Activated naive CD8-positive, alpha-beta T cell treated with anti-CD3 and anti-CD28 coated beads for 36 hours (primary cell): Measurements from ENCODE around the gene DMRTA2. TPM values are rescaled to one million over a fixed set of nuclear protein-coding genes. Genes with fewer than 3 reads are reported as not detected.
"Not testable (repeated sequence)": the region's sequence is repeated elsewhere in the genome, so short reads cannot be mapped to it uniquely, and the experiment has no call there.

Experiments used
- DNase-seq: peaks from one replicate; pipeline ENCODE4 v3.0.0; 2021
- H3K27ac Mint-ChIP-seq: one replicate; pipeline ENCODE4 v1.8.0; 2022; ENCODE audit warnings: mild to moderate bottlenecking, moderate library complexity, mixed read lengths
- H3K27me3 Mint-ChIP-seq: one replicate; pipeline ENCODE4 v1.8.0; 2022; ENCODE audit warnings: mild to moderate bottlenecking, mixed read lengths
- H3K36me3 Mint-ChIP-seq: one replicate; pipeline ENCODE4 v1.8.0; 2021; ENCODE audit warnings: mild to moderate bottlenecking, mixed read lengths
- H3K4me1 Mint-ChIP-seq: one replicate; pipeline ENCODE4 v1.8.0; 2021; ENCODE audit warnings: mixed read lengths
- H3K4me3 Mint-ChIP-seq: one replicate; pipeline ENCODE4 v1.8.0; 2022; ENCODE audit warnings: mild to moderate bottlenecking, moderate library complexity, mixed read lengths
- H3K9me3 Mint-ChIP-seq: one replicate; pipeline ENCODE4 v1.8.0; 2022; ENCODE audit warnings: mixed read lengths
- total RNA-seq, 2 experiments: library from RNA; stranded (reverse); gene quantifications; one replicate each; pipeline ENCODE4 v1.2.3, GENCODE V29; 2021

Gene DMRTA2
- total RNA-seq, 2 experiments from 2014 or later = 0.08 TPM; not detected in 1

DNA sequence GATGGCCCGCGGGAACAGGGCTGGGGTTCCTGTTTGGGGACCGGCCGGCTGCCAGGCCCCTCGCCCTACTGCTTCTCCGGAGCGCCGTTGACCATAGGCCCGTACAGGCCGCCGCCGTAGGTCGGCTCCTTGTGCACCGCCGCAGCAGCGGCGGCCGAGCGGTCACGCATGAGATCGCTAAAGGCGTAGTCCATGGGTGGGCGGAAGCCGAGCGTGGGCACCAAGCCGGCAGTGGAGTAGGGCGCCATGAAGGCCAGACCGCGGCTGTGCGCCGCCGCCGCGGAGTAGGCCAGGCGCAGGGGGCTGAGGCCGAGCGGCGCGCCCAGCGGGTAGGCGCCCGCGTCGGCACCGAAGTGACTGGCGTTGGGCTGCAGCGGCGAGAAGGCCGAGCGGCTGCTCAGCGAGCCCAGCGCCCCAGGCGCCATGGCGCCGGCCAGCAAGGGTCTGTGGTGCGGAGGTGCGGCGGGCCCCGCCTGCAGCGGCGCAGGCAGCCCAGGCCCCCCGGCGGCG is 4.6 kb downstream of the DMRTA2 start:
- peaks cover 35% of the 10 kb centered on the region for H3K4me1 Mint-ChIP-seq
- no peak for DNase-seq
- peaks cover 91% of the 10 kb centered on the region for H3K27me3 Mint-ChIP-seq
- H3K9me3 Mint-ChIP-seq = peaks cover 2% of the 10 kb centered on the region
- H3K4me3 Mint-ChIP-seq = no peak overlapping the region
- H3K27ac Mint-ChIP-seq = no peak overlapping the region
- H3K36me3 Mint-ChIP-seq = no peaks in the 10 kb centered on the region

DNA sequence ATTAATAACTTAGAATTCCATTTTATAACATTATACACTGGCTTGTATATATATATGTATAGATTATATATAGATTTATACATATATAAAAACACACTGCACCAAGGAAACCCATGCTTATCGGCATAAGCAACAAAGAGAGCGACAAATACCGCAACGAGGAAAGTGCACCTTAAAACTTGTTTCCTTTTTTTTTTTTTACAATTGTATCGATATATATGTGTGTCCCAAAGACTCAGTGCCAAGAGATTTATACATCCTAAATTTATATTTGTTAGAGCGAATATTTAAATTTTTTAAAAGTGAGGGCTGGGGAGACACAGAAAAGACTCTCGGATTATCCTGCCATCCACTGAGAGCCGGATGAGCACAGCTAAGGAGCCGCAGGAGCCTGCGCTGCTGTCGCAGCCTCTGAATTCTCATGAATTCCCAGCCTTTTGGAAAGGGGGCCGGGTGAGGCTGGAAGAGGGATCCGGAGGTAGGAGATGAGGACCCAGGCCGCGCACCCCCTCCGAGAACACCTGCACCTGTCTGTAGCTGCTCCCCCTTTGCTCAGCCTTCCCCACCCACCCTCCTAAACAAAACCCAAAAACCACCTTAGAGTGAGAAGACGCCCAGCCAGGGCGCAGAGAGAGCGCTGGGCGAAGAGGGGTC is 5.2 kb downstream of the DMRTA2 start:
- peaks cover 90% of the 10 kb centered on the region for H3K27me3 Mint-ChIP-seq
- H3K4me1 Mint-ChIP-seq = peaks cover 32% of the 10 kb centered on the region
- no peak overlapping the region for H3K4me3 Mint-ChIP-seq
- DNase-seq = no peak
- peaks cover 2% of the 10 kb centered on the region for H3K9me3 Mint-ChIP-seq
- no peak overlapping the region for H3K27ac Mint-ChIP-seq
- H3K36me3 Mint-ChIP-seq = no peaks in the 10 kb centered on the region

DNA sequence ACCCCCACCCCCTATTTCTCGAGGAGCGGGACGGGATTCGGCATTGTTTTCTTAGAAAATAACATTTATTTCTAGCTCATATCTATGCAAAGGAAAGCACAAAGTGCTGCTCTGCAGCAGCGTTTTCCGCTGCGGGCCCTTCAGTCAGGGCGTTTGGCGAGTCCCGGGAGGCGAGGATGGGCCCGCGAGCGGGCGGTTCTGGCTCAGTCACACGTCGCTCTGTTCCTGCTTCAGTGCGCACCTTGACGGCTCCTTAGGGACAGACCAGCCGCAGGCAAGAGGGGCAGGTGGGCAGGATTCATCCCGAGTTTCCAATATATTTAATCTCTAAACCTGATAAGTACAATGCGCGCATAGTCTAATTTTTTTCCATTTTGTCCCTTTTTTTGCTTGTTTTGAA is 5.7 kb downstream of the DMRTA2 start:
- H3K27ac Mint-ChIP-seq = no peak overlapping the region

DNA sequence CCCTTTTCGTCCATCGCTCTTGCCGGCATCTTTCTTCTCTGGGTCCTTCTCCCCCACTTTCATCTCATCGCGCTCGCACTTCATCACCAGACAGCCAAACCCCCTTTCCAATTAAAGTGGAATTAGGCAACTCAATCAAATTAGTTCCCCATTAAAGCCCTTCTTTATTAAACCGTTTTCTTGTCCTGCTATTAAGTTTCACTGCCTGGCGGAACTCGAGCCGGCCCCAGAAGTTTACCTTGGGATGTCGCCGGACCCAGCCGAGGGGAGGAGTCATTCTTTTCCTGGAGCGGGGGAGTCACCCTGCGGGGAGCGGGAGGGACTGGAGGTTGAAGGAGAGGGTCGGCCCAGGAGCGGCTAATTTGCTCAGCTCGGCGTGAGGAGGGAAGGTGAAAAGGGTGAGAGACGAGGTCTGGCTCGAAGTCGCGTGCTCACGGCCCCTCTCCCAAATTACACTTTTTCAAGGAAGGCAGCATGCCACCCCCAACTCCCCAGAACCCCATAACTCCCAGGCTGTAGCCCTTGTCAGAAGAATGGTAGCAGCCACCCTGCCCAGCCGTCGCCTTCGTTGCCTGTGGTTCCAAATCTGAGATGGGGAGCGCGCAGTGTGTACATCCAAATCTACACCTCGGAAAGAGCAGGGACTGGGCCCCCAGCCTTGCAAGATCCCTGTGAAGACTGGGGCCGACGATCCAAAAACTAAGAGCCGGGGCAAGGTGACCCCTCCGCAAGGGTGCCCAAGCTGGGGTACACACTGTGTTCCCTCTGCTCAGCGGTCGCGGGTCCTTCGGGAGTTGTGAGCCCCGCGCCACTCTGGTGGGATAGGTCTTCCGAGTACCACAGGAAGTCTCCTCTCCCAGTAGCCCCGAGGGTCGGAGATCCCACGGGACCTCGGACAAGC is 6.4 kb downstream of the DMRTA2 start:
- Mint-ChIP-seq H3K4me1 (peaks cover 21% of the 10 kb centered on the region), H3K4me3 (no peak overlapping the region), H3K9me3 (peaks cover 2% of the 10 kb centered on the region), H3K27me3 (peaks cover 86% of the 10 kb centered on the region), H3K36me3 (no peaks in the 10 kb centered on the region), H3K27ac (no peak overlapping the region)
- no peak for DNase-seq

More for the DNA sequence above, 5.7 kb downstream of the DMRTA2 start:
- Mint-ChIP-seq H3K27me3 (peaks cover 90% of the 10 kb centered on the region), H3K9me3 (peaks cover 2% of the 10 kb centered on the region), H3K4me3 (no peak overlapping the region), H3K36me3 (no peaks in the 10 kb centered on the region), H3K4me1 (peaks cover 26% of the 10 kb centered on the region)
- DNase-seq = no peak

DNA sequence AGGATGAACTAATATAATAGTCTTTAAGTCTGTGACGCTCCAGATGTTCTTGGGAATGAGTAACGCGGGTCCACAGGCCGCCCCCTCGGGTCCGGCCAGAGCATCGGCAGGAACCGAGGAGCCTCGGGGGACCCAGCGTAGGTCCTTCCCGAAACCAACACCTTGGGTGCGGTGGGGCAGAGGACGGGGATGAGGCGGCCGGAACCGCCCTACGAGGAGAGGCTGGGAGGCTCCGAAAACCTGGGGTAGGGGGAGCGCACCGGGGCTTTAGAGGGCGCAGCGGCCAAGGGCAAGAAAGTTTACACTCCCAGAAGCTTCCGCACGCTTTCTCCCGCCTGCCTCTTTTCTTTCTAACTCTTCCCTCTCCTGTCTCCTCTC is 7.1 kb downstream of the DMRTA2 start:
- Mint-ChIP-seq H3K4me1 (peaks cover 21% of the 10 kb centered on the region), H3K27me3 (peaks cover 80% of the 10 kb centered on the region), H3K27ac (no peak overlapping the region), H3K9me3 (peaks cover 2% of the 10 kb centered on the region), H3K36me3 (no peaks in the 10 kb centered on the region), H3K4me3 (no peak overlapping the region)
- DNase-seq = no peak

DNA sequence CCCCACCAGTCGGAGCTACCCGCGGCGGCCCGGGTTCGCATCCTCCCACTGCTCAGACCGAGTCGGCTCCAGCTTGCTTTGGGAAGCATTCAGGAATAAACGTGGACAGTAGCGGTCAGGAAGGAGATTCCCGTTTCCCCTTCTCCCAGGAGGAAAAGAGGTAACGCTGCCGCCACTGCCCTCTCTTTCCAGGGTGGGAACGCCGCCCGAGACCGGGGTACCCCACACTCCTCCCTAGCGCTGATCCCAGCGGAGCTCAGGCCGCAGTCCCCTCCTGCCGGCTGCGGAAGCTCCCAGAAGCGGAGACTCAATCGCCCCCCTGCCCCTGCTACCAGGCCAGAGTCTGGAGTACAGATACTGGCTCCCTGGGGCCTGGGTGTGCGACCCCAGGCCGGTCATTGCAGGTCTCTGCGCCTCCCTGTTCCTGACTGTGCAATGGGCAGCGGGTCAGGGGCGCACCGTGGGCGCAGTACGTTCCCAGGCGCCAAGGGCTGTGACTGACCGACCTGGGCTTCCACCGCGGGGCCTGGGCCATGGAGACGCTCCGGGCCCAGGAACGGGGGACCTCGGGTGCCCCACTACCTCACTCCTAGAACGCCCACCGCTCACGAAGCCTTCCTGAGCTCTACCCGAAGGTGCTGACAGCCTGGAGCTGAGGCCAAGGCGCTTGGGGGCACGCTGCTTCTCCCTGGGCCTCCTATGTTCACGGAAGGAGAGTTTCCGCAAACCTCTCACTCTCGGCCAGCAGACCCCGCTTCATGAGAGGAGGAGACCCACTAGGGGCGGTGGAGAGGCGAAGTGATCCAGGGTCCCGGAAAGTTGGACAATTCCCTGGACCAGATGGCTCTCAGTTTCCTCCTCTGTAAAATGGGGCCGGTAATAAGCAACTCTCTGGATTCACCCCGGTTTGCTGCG is 7.8 kb downstream of the DMRTA2 start:
- peaks cover 20% of the 10 kb centered on the region for H3K4me1 Mint-ChIP-seq
- DNase-seq = no peak
- no peak overlapping the region for H3K27ac Mint-ChIP-seq
- H3K27me3 Mint-ChIP-seq = peaks cover 79% of the 10 kb centered on the region
- peaks cover 2% of the 10 kb centered on the region for H3K9me3 Mint-ChIP-seq
- H3K36me3 Mint-ChIP-seq = no peaks in the 10 kb centered on the region
- H3K4me3 Mint-ChIP-seq = no peak overlapping the region

DNA sequence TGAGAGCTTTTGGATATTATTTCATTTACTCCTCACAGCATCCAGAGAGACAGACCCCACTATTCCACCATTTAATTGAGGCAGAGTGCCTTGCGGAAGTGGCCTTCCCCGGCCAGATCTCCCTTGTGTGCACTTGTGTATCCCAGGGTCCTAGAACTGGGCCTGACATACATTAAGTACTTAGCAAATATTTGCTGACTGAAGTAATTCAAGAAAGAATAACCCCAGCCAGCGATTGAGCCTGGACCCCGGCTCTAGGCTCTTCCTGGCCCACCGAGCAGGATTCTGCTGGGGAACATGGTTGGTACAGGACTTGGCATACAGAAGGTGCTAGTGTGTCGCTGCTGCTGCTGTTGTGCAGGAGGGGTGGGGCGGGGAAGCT is 8.4 kb downstream of the DMRTA2 start:
- H3K36me3 Mint-ChIP-seq = no peaks in the 10 kb centered on the region
- DNase-seq = no peak
- H3K27me3 Mint-ChIP-seq = peaks cover 79% of the 10 kb centered on the region
- H3K27ac Mint-ChIP-seq = no peak overlapping the region
- peaks cover 5% of the 10 kb centered on the region for H3K9me3 Mint-ChIP-seq
- peaks cover 14% of the 10 kb centered on the region for H3K4me1 Mint-ChIP-seq
- H3K4me3 Mint-ChIP-seq = no peak overlapping the region

DNA sequence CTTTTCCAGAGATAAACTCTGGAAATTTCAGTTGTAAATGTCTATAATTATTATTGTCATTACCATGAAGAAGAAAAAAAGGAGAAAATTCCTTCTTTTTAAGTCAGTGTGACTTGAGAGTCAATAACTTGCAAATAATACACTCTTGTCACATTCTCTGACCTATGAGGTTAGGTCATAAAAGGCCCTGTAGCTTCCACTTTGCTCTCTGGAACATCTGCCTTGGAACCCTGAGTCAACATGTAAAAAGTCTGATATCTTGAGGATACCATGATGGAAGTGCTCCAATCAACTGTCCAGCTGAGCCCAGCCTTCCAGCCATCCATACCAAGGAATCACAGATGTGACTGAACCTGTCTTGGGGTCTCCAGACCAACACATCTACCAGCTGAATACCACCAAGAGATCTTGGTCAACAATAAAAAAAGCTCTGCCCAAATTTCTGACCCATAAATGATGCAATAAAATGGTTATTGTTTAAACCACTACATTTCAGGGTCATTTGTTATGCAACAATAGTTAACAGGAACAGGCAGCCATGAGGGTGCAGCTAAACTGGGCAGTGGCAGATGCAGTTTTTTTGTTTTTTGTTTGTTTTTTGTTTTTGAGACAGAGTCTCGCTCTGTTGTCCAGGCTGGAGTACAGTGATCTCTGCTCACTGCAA is 10.3 kb downstream of the DMRTA2 start:
- Mint-ChIP-seq H3K4me3 (no peak overlapping the region), H3K9me3 (peaks cover 5% of the 10 kb centered on the region), H3K4me1 (peaks cover 10% of the 10 kb centered on the region), H3K27me3 (peaks cover 73% of the 10 kb centered on the region), H3K27ac (no peak overlapping the region), H3K36me3 (no peaks in the 10 kb centered on the region)
- DNase-seq = no peak

DNA sequence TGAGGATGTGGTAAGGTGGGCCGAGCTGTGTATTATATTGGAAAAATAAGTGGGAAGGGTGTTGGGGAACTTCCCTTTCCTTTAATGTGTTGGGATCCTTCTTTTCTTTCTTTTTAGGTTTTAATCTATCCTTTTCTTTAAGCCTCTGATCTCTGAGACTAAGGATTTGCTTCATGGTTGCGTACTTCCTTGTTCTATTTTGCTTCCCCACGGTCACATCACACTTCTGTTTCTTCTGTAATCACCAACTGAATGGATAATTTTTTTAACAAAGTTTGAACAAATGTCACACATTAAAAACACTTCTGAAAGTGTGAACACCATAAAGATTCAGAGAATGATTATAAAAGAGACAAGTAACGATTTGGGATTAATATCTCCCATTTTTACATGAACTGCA is 17.4 kb downstream of the DMRTA2 start:
- H3K36me3 Mint-ChIP-seq = no peaks in the 10 kb centered on the region
- no peak overlapping the region for H3K27ac Mint-ChIP-seq
- H3K27me3 Mint-ChIP-seq = peaks cover 47% of the 10 kb centered on the region
- H3K4me3 Mint-ChIP-seq = no peak overlapping the region
- H3K9me3 Mint-ChIP-seq = peaks cover 2% of the 10 kb centered on the region
- H3K4me1 Mint-ChIP-seq = no peaks in the 10 kb centered on the region
- no peak for DNase-seq

DNA sequence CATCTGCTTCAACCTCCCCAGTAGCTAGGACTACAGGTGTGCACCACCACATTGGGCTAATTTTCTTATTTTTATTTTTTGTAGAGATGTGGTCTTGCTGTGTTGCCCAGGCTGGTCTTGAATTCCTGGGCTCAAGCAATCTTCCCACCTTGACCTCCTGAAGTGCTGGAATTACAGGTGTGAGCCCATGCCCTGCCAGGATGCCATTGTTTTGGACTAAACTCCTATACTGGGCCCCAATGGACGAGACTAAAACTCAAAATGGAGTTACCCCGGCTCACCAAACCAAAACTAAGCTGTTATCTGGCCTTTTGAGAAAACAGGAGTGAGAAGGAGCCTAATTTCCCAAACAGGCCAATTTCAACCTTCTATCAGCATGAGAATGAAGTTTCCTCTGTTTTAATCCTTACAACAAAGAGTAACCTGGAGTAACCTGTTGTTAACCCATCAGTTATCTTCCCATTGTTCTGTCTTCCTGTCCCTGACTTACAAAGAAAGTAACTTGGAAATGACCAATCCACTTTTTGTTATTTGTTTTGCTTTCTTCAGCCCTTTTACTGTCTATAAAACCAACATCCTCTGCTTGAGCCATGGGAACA is 29.6 kb downstream of the DMRTA2 start:
- Mint-ChIP-seq H3K9me3 (peaks cover 2% of the 10 kb centered on the region), H3K27ac (no peak overlapping the region), H3K4me1 (no peaks in the 10 kb centered on the region), H3K36me3 (no peaks in the 10 kb centered on the region), H3K4me3 (no peak overlapping the region), H3K27me3 (peaks cover 33% of the 10 kb centered on the region)
- no peak for DNase-seq

DNA sequence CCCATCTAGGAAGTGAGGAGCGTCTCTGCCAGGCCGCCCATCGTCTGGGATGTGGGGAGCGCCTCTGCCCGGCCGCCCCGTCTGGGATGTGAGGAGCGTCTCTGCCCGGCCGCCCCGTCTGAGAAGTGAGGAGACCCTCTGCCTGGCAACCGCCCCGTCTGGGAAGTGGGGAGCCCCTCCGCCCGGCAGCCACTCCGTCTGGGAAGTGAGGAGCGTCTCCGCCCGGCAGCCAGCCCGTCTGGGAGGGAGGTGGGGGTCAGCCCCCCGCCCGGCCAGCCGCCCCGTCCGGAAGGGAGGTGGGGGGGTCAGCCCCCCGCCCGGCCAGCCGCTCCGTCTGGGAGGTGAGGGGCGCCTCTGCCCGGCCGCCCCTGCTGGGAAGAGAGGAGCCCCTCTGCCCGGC is 41.7 kb downstream of the DMRTA2 start:
- DNase-seq, H3K27ac Mint-ChIP-seq, H3K4me3 Mint-ChIP-seq, H3K9me3 Mint-ChIP-seq, H3K4me1 Mint-ChIP-seq, H3K36me3 Mint-ChIP-seq: not testable (repeated sequence)
- peaks cover 18% of the 10 kb centered on the region for H3K27me3 Mint-ChIP-seq

DNA sequence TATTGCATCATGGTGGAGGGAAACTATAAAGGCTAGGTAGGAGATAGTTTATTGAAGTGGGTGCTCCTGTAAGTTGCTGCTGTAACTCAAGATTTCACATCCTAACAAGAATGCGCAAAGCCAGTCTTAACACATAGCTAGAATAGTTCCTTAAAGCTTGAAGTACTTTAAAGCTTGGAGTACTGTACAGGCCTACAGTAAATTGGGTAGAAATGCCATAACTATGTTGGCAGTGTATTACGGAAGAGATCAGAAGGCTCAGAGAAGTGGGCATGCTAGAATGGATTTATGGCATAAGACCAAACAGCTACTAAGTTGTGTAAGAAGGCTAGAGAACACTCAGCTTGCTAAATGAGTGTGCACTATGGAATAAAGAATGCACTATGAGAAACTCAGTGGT is 44.5 kb downstream of the DMRTA2 start:
- Mint-ChIP-seq H3K27ac (no peak overlapping the region), H3K27me3 (peaks cover 9% of the 10 kb centered on the region), H3K4me3 (no peak overlapping the region), H3K4me1 (no peaks in the 10 kb centered on the region), H3K36me3 (no peaks in the 10 kb centered on the region), H3K9me3 (peaks cover 6% of the 10 kb centered on the region)
- no peak for DNase-seq

DNA sequence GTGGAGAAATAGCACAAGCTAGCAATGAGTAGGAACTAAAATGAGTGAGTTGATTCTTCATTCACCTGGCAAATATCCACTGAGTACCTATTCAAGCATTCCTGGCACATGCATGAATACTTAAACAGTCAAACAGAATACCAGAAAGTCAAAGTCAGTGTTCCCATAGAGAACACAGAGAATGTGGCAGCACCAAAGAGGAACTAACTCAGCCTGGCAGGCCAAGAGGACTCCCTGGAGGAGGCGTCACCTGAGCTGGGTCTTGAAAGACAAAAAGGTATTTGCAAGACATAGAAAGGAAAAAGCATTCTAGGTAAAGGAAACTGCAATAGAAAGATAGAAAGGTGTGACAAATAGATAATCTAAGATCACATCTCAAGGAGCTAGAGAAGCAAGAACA is 49.7 kb downstream of the DMRTA2 start:
- no peak for DNase-seq
- no peak overlapping the region for H3K4me3 Mint-ChIP-seq
- peaks cover 22% of the 10 kb centered on the region for H3K27me3 Mint-ChIP-seq
- H3K4me1 Mint-ChIP-seq = no peaks in the 10 kb centered on the region
- H3K9me3 Mint-ChIP-seq = peaks cover 3% of the 10 kb centered on the region
- no peak overlapping the region for H3K27ac Mint-ChIP-seq
- H3K36me3 Mint-ChIP-seq = no peaks in the 10 kb centered on the region

DNA sequence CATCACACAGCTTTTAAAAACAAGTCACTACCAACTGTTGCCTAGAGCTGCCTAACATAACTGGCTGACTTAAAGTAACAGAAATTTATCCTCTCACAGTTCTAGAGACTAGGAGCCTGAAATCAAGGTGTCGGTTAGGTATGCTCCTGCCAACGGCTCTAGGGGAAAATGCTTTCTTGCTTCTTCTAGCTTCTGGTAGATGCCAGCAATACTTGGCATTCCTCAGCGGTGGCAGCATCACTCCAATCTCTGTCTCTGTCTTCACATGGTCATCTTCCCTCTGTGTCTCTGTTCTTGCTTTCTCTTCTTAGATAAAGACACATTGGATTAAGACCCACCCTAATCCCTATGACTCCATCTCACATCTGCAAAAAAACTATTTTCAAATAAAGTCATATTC is 51.5 kb downstream of the DMRTA2 start:
- H3K27me3 Mint-ChIP-seq = peaks cover 27% of the 10 kb centered on the region

More for the DNA sequence above, 51.5 kb downstream of the DMRTA2 start:
- Mint-ChIP-seq H3K4me3 (no peak overlapping the region), H3K36me3 (no peaks in the 10 kb centered on the region), H3K9me3 (peaks cover 3% of the 10 kb centered on the region), H3K4me1 (no peaks in the 10 kb centered on the region), H3K27ac (no peak overlapping the region)
- DNase-seq = no peak
